ENCODE results near the gene FXYD3. TPM values are rescaled to one million over a fixed set of nuclear protein-coding genes. Genes with fewer than 3 reads are reported as not detected.

The FXYD3 gene
- total and polyA plus RNA-seq, 2 experiments from 2014 or later = 0.81 TPM; not detected in 1

GRCh38 chr19:35146746-35147459, 31.3 kb downstream of the FXYD3 start (continued):
- no peak for TF ChIP-seq ZNF462 (CRISPR knock-in tag; IDR thresholded peaks at IDR 0.05)
- no peak for TF ChIP-seq EZH2 (IDR thresholded peaks at IDR 0.05; ENCODE audit: low read depth, unreplicated experiment)
- no peak for TF ChIP-seq NANOG (IDR thresholded peaks at IDR 0.05; ENCODE audit: borderline replicate concordance)
- no peak for TF ChIP-seq ZNF114 (CRISPR knock-in tag; IDR thresholded peaks at IDR 0.05)
- no peak for TF ChIP-seq CREB1 (CRISPR knock-in tag; IDR thresholded peaks at IDR 0.05; ENCODE audit: low read depth)

GRCh38 chr19:35149463-35149862, 33.8 kb downstream of the FXYD3 start:
- Mint-ChIP-seq H3K36me3 (ENCODE audit: low read depth) (peaks cover 7% of the 10 kb centered on the region; the same call in 2 of the 3 replicates), H3K4me1 (peaks cover 44% of the 10 kb centered on the region), H3K4me3 (no peak overlapping the region), H3K27ac (no peak overlapping the region), H3K9me3 (no peaks in the 10 kb centered on the region; the same call in 2 of the 3 replicates), H3K27me3 (ENCODE audit: insufficient read depth, low read depth, poor library complexity) (peaks cover 18% of the 10 kb centered on the region)
- Histone ChIP-seq H3K9me2 (ENCODE audit: insufficient read depth) (no peaks in the 10 kb centered on the region), H3K27ac (ENCODE audit: low read depth) (no peak overlapping the region), H3K27me3 (ENCODE audit: insufficient read depth) (no peaks in the 10 kb centered on the region), H3K4me2 (no peak overlapping the region), H3K4me1 (ENCODE audit: insufficient read depth) (peaks cover 23% of the 10 kb centered on the region), H3K36me3 (ENCODE audit: insufficient read depth) (no peaks in the 10 kb centered on the region), H3K79me2 (replicated peaks; ENCODE audit: insufficient read depth) (0 out of 2 replicates have a peak, but pooled peaks cover 3% of the 10 kb centered on the region), H3K4me3 (no peak overlapping the region), H4K20me1 (replicated peaks; ENCODE audit: insufficient read depth) (no peaks in the 10 kb centered on the region), H2AFZ (no peak overlapping the region), H3F3A (replicated peaks; ENCODE audit: low read depth) (peaks cover 14% of the 10 kb centered on the region; the same call in 1 of the 2 replicates)
- no peak for DNase-seq (ENCODE audit: low spot score)
- ATAC-seq = no peak
- no peak for TF ChIP-seq ZNF462 (CRISPR knock-in tag; IDR thresholded peaks at IDR 0.05)
- no peak for TF ChIP-seq ETS1 (IDR thresholded peaks at IDR 0.05)

Measured in GM23338 (cell line).